Activated CD8-positive, alpha-beta memory T cell treated with anti-CD3 and anti-CD28 coated beads, Interleukin-2, amount 10 ng/mL, durations not matched to agents 7 days and 5 days (primary cell): ENCODE measurements around the gene GABRG3. TPM values are rescaled to one million over a fixed set of nuclear protein-coding genes. Genes with fewer than 3 reads are reported as not detected.

ENCODE experiments used
- ATAC-seq: fragments of 150-1000 bp; cut with Tn5 transposase; one replicate; pipeline ENCODE4 v1.10.0; 2021; ENCODE audit warnings: moderate library complexity
- CTCF ChIA-PET: fragments of 350-600 bp; sonication (Branson Sonifier 250); formaldehyde crosslinking; loops from one replicate; lab custom pipeline; 2021; ENCODE audit warnings: antibody characterized with exemption; lab: Charles Lee
- DNase-seq: peaks from one replicate; pipeline ENCODE4 v3.0.0-alpha.2; 2020
- H3K27ac Mint-ChIP-seq: one replicate; pipeline ENCODE4 v1.8.0; 2021; ENCODE audit warnings: mild to moderate bottlenecking, mixed read lengths
- H3K27me3 Mint-ChIP-seq: one replicate; pipeline ENCODE4 v1.8.0; 2021; ENCODE audit warnings: mixed read lengths
- H3K36me3 Mint-ChIP-seq: one replicate; pipeline ENCODE4 v1.8.0; 2021; ENCODE audit warnings: mild to moderate bottlenecking, mixed read lengths
- H3K4me1 Mint-ChIP-seq: one replicate; pipeline ENCODE4 v1.8.0; 2021; ENCODE audit warnings: mixed read lengths
- H3K4me3 Mint-ChIP-seq: one replicate; pipeline ENCODE4 v1.8.0; 2021; ENCODE audit warnings: mild to moderate bottlenecking, moderate library complexity, mixed read lengths
- H3K9me3 Mint-ChIP-seq: one replicate; pipeline ENCODE4 v1.8.0; 2022; ENCODE audit warnings: low read depth, mixed read lengths
- total RNA-seq, 2 experiments: library from RNA; stranded (reverse); gene quantifications; one replicate each; pipeline ENCODE4 v1.2.3, GENCODE V29; 2021

The GABRG3 gene
- total RNA-seq, 2 experiments from 2014 or later, result not detected

- no peaks in the 10 kb centered on the region for H3K4me1 Mint-ChIP-seq
- peaks cover 2% of the 10 kb centered on the region for H3K9me3 Mint-ChIP-seq
- no peak for DNase-seq
- no peak overlapping the region for H3K4me3 Mint-ChIP-seq
- no peaks in the 10 kb centered on the region for H3K27me3 Mint-ChIP-seq
- no peak overlapping the region for H3K27ac Mint-ChIP-seq
- H3K36me3 Mint-ChIP-seq, result no peaks in the 10 kb centered on the region
- no peak for ATAC-seq
- CTCF ChIA-PET, result interaction anchor here (1.1 kb wide), 1 partner anchor 134 kb away, joined by 3 read pairs; no protein-coding TSS in a partner anchor
These were observed 54.5 kb downstream of the GABRG3 start for GRCh38 chr15:27025481-27025966.

DNA sequence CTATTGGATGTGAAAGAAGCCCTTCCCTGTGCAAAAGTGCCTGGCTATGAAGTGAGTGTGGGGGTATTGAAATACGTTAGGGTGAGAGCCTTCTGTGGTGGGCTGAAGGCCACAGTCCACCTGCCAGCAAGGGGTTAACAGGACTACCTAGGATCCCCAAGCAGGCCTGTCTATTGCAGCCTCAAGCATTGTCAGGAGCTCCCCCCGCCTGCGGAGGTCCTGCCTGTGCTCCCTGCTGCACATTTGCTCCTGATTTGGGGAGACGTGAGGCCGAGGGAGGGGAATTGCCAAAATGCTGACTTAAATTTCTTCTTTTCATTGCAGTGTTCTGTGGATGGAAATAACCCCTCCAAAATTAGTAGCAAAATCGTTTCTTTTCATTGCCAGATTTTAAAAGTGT lies 56.2 kb downstream of the GABRG3 start:
- ATAC-seq (no peak), DNase-seq (no peak)
- H3K36me3 Mint-ChIP-seq, result no peaks in the 10 kb centered on the region
- no peak overlapping the region for H3K4me3 Mint-ChIP-seq
- H3K9me3 Mint-ChIP-seq, result no peaks in the 10 kb centered on the region
- H3K27me3 Mint-ChIP-seq, result no peaks in the 10 kb centered on the region
- no peak overlapping the region for H3K27ac Mint-ChIP-seq
- no peaks in the 10 kb centered on the region for H3K4me1 Mint-ChIP-seq
- CTCF ChIA-PET, result no interaction called here

DNA sequence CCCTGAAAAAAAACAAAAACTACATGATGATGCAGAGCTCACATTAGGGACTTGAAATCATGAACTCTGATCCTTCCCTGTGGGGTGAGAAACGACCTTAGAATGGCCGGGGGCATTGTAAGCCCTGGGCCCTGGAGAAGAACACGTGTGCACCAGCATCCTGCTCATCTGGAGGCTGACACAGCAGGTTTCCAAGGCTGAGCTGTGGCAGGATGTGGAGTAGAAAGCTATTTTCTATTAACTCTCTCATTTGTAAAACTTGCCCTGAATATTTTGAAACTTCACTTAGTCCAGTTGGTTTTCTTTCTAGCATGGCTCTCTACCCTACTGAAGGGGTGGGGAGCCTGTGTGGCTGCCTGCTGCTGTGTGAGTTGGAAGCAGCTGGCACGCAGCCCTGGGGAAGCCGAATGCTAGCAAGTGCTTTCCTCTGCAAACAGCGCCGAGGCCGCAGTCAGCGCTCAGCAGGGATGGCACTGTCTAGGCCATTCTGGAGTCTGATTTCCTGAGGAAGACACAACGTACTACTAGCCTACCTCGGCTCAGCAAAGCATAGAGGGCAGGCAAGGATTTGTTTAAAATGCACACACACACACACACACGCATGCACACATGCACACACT lies 58.0 kb downstream of the GABRG3 start:
- ATAC-seq (no peak), DNase-seq (no peak)
- CTCF ChIA-PET, result no interaction called here
- Mint-ChIP-seq H3K36me3 (no peaks in the 10 kb centered on the region), H3K4me3 (no peak overlapping the region), H3K27me3 (no peaks in the 10 kb centered on the region), H3K27ac (no peak overlapping the region), H3K4me1 (no peaks in the 10 kb centered on the region), H3K9me3 (no peaks in the 10 kb centered on the region)

DNA sequence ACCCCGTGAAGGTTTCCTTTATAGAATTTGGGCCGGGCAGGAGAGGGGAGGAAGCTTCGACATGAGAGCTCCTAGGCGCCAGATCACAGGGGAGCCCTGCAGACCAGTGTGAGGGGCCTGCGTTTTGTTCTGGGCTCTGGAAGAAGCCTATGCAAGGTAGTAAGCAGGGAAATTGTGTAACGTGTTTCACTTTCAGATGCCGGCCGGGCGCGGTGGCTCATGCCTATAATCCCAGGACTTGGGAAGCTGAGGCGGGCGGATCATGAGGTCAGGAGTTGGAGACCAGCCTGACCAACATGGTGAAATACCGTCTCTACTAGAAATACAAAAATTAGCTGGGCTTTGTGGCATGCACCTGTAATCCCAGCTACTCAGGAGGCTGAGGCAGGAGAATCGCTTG lies 65.2 kb downstream of the GABRG3 start:
- CTCF ChIA-PET, result no interaction called here
- H3K9me3 Mint-ChIP-seq, result peaks cover 8% of the 10 kb centered on the region
- H3K27me3 Mint-ChIP-seq, result no peaks in the 10 kb centered on the region
- no peak overlapping the region for H3K4me3 Mint-ChIP-seq
- no peak for ATAC-seq
- no peak overlapping the region for H3K27ac Mint-ChIP-seq
- H3K36me3 Mint-ChIP-seq, result no peaks in the 10 kb centered on the region
- DNase-seq, result no peak
- H3K4me1 Mint-ChIP-seq, result no peaks in the 10 kb centered on the region

GRCh38 chr15:27037501-27037900 lies 66.5 kb downstream of the GABRG3 start:
- H3K9me3 Mint-ChIP-seq, result peaks cover 8% of the 10 kb centered on the region
- CTCF ChIA-PET, result no interaction called here
- no peak overlapping the region for H3K4me3 Mint-ChIP-seq
- H3K27ac Mint-ChIP-seq, result no peak overlapping the region
- H3K36me3 Mint-ChIP-seq, result no peaks in the 10 kb centered on the region
- DNase-seq (no peak), ATAC-seq (no peak)
- H3K4me1 Mint-ChIP-seq, result no peaks in the 10 kb centered on the region
- no peaks in the 10 kb centered on the region for H3K27me3 Mint-ChIP-seq

DNA sequence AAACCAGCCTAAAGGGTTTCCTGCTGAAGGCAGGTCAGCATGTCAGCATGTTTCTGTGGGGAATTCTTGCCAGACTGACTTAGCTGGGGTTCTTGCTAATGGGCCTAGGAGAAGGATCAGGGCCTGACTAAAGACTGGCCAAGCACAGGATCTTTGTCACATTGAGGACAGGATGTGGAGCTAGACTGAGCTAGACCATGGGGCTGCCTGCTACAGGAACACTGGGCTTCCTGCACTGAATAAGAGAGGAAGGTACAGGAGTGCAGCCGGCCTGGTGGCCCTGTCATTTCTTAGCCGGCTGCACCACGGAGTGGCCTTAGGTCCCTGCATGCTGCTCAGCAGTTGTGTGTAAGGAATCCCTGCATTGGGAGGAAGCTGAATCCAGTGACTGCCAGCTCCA lies 68.2 kb downstream of the GABRG3 start:
- no peak for ATAC-seq
- H3K9me3 Mint-ChIP-seq, result peaks cover 10% of the 10 kb centered on the region
- no peak overlapping the region for H3K4me3 Mint-ChIP-seq
- no peaks in the 10 kb centered on the region for H3K4me1 Mint-ChIP-seq
- DNase-seq, result no peak
- H3K27me3 Mint-ChIP-seq, result no peaks in the 10 kb centered on the region
- no peaks in the 10 kb centered on the region for H3K36me3 Mint-ChIP-seq
- CTCF ChIA-PET, result no interaction called here
- H3K27ac Mint-ChIP-seq, result no peak overlapping the region

DNA sequence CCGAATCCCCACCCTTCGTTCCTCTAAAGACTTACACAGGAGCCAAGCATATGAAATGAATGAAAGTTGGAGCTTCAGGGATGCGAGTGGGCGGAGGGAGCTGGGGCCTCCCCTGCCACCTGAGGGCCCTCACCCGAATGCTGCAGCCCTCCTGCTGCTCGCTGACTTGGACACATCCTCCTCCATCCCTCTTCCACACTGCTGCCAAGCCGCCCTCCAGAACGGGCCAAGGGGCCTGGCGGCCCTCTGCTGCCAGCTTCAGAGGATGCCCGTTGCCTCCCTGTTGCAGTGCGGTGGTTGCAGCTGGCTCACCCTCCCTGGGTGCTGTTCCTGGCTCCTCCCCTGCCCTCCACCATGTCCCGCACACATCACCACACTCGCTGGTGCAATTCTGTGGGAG lies 71.2 kb downstream of the GABRG3 start:
- Mint-ChIP-seq H3K27ac (no peak overlapping the region), H3K9me3 (peaks cover 7% of the 10 kb centered on the region), H3K36me3 (no peaks in the 10 kb centered on the region), H3K27me3 (no peaks in the 10 kb centered on the region), H3K4me1 (no peaks in the 10 kb centered on the region), H3K4me3 (no peak overlapping the region)
- CTCF ChIA-PET, result no interaction called here
- DNase-seq (no peak), ATAC-seq (no peak)

GRCh38 chr15:27042646-27043045 lies 71.7 kb downstream of the GABRG3 start:
- ATAC-seq (no peak), DNase-seq (no peak)
- Mint-ChIP-seq H3K4me3 (no peak overlapping the region), H3K9me3 (peaks cover 7% of the 10 kb centered on the region), H3K36me3 (no peaks in the 10 kb centered on the region), H3K27ac (no peak overlapping the region), H3K4me1 (no peaks in the 10 kb centered on the region), H3K27me3 (no peaks in the 10 kb centered on the region)
- CTCF ChIA-PET, result no interaction called here

- CTCF ChIA-PET, result no interaction called here
- ATAC-seq (no peak), DNase-seq (no peak)
- Mint-ChIP-seq H3K27ac (no peak overlapping the region), H3K27me3 (no peaks in the 10 kb centered on the region), H3K36me3 (no peaks in the 10 kb centered on the region), H3K4me3 (no peak overlapping the region), H3K4me1 (no peaks in the 10 kb centered on the region), H3K9me3 (peaks cover 5% of the 10 kb centered on the region)
These were observed 72.8 kb downstream of the GABRG3 start for GRCh38 chr15:27043770-27044169.

GRCh38 chr15:27045796-27046195 lies 74.8 kb downstream of the GABRG3 start:
- no peak overlapping the region for H3K27ac Mint-ChIP-seq
- H3K9me3 Mint-ChIP-seq, result peaks cover 5% of the 10 kb centered on the region
- H3K4me1 Mint-ChIP-seq, result no peaks in the 10 kb centered on the region
- no peak for ATAC-seq
- no peaks in the 10 kb centered on the region for H3K36me3 Mint-ChIP-seq
- no peak overlapping the region for H3K4me3 Mint-ChIP-seq
- CTCF ChIA-PET, result no interaction called here
- no peaks in the 10 kb centered on the region for H3K27me3 Mint-ChIP-seq
- DNase-seq, result no peak

DNA sequence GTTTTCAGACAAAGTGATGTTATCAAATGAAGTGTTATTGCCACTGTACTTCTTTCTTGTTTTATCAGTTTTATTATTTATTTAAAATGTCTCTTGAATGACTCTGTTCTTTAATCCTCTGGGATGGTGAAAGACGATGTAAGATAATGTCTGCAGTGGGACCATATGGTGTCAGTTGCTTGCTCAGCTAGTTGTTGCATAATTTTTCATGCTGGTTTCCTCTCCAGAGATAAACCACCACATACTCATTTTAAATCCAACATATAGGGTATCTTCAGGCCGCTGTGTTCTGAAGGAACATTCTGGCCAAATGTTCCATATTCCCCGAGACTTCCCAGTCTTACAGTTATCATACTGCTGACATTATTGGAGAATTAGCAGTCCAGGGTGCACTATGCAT lies 75.9 kb downstream of the GABRG3 start:
- Mint-ChIP-seq H3K4me3 (no peak overlapping the region), H3K27me3 (no peaks in the 10 kb centered on the region), H3K36me3 (no peaks in the 10 kb centered on the region), H3K4me1 (no peaks in the 10 kb centered on the region), H3K27ac (no peak overlapping the region), H3K9me3 (peaks cover 5% of the 10 kb centered on the region)
- no peak for DNase-seq
- no peak for ATAC-seq
- CTCF ChIA-PET, result no interaction called here

- Mint-ChIP-seq H3K9me3 (peaks cover 3% of the 10 kb centered on the region), H3K4me3 (no peak overlapping the region), H3K27ac (no peak overlapping the region), H3K4me1 (no peaks in the 10 kb centered on the region), H3K27me3 (no peaks in the 10 kb centered on the region), H3K36me3 (no peaks in the 10 kb centered on the region)
- CTCF ChIA-PET, result no interaction called here
- no peak for ATAC-seq
- DNase-seq, result no peak
These were observed 79.2 kb downstream of the GABRG3 start for GRCh38 chr15:27050163-27050562.

DNA sequence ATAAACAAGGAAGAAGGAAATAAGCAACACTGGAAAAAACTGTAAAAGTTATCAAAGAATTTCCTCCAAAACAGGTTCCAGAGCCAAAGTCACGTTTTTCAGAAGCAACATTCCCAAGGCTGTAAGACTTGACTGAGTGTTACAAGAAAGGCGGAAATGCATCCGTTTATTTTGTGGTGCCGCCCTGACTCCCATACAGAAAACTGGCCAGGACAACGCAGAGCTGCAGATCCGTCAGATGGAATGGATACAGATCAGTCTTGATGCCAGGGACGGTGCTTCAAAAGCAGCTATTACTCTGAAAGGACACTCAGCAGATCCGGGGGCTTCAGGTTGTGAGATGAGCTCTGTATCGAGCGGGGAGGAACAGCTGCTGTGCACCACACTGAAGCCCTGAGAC lies 83.4 kb downstream of the GABRG3 start:
- Mint-ChIP-seq H3K27ac (no peak overlapping the region), H3K9me3 (peaks cover 3% of the 10 kb centered on the region), H3K4me3 (no peak overlapping the region), H3K36me3 (no peaks in the 10 kb centered on the region), H3K27me3 (no peaks in the 10 kb centered on the region), H3K4me1 (no peaks in the 10 kb centered on the region)
- no peak for DNase-seq
- ATAC-seq, result no peak
- CTCF ChIA-PET, result no interaction called here

GRCh38 chr15:27057904-27058645 lies 87.1 kb downstream of the GABRG3 start:
- no peak overlapping the region for H3K4me3 Mint-ChIP-seq
- no peaks in the 10 kb centered on the region for H3K4me1 Mint-ChIP-seq
- peaks cover 7% of the 10 kb centered on the region for H3K9me3 Mint-ChIP-seq
- ATAC-seq (no peak), DNase-seq (no peak)
- no peaks in the 10 kb centered on the region for H3K36me3 Mint-ChIP-seq
- no peaks in the 10 kb centered on the region for H3K27me3 Mint-ChIP-seq
- CTCF ChIA-PET, result no interaction called here
- H3K27ac Mint-ChIP-seq, result no peak overlapping the region
